SK-N-SH treated with all-trans-retinoic acid at 6 μM for 48 hours (cell line): ENCODE results near the gene SYT8.

Experiments used
- ATAC-seq: fragments of 200-7000 bp; cut with Tn5 transposase; 3 replicates; pipeline ENCODE4 v1.9.1; 2020; ENCODE audit warnings: mild to moderate bottlenecking, moderate library complexity
- ARNTL ChIP-seq: fragments of 450-650 bp; formaldehyde crosslinking; IDR thresholded peaks from 2 replicates; pipeline ENCODE4 v1.5.0; 2020; ENCODE audit warnings: low read depth, mild to moderate bottlenecking, moderate library complexity, borderline replicate concordance
- CREB5 ChIP-seq: fragments of 250-450 bp; sonication (Bioruptor Pico); IDR thresholded peaks from 2 replicates; pipeline ENCODE4 v1.5.1; 2020; ENCODE audit warnings: low read depth, mild to moderate bottlenecking, moderate library complexity
- CSDC2 ChIP-seq: fragments of 250-450 bp; sonication (Bioruptor Pico); IDR thresholded peaks from 2 replicates; pipeline ENCODE4 v1.5.0; 2020; ENCODE audit warnings: mild to moderate bottlenecking, moderate library complexity
- CSRNP3 ChIP-seq: fragments of 250-450 bp; sonication (Bioruptor Pico); IDR thresholded peaks from 2 replicates; pipeline ENCODE4 v1.5.1; 2021; ENCODE audit warnings: mild to moderate bottlenecking, moderate library complexity
- OSR1 ChIP-seq: fragments of 250-450 bp; sonication (Bioruptor Pico); IDR thresholded peaks from 2 replicates; pipeline ENCODE4 v1.8.0; 2022; ENCODE audit warnings: moderate library complexity, mild to moderate bottlenecking, inconsistent platforms
- PATZ1 ChIP-seq: fragments of 250-450 bp; sonication (Bioruptor Pico); IDR thresholded peaks from 2 replicates; pipeline ENCODE4 v1.8.0; 2020; ENCODE audit warnings: mild to moderate bottlenecking, moderate library complexity, borderline replicate concordance
- POU6F1 ChIP-seq: fragments of 250-450 bp; sonication (Bioruptor Pico); IDR thresholded peaks from 2 replicates; pipeline ENCODE4 v1.8.0; 2021; ENCODE audit warnings: low read depth, mild to moderate bottlenecking, moderate library complexity, borderline replicate concordance
- PPARA ChIP-seq: fragments of 250-450 bp; sonication (Bioruptor Pico); IDR thresholded peaks from 2 replicates; pipeline ENCODE4 v1.5.0; 2020; ENCODE audit warnings: mild to moderate bottlenecking, borderline replicate concordance
- RARB ChIP-seq: fragments of 250-450 bp; sonication (Bioruptor Pico); IDR thresholded peaks from 2 replicates; pipeline ENCODE4 v1.8.0; 2021; ENCODE audit warnings: mild to moderate bottlenecking, moderate library complexity
- SNAI2 ChIP-seq: fragments of 250-450 bp; sonication (Bioruptor Pico); IDR thresholded peaks from 2 replicates; pipeline ENCODE4 v1.5.0; 2020; ENCODE audit warnings: mild to moderate bottlenecking, moderate library complexity
- TSHZ2 ChIP-seq: fragments of 250-450 bp; sonication (Bioruptor Pico); IDR thresholded peaks from 2 replicates; pipeline ENCODE4 v1.5.0; 2020; ENCODE audit warnings: mild to moderate bottlenecking, moderate library complexity
- ZC3H10 ChIP-seq: fragments of 250-450 bp; sonication (Bioruptor Pico); IDR thresholded peaks from 2 replicates; pipeline ENCODE4 v1.5.1; 2021; ENCODE audit warnings: mild to moderate bottlenecking, moderate library complexity
- ZFP30 ChIP-seq: fragments of 450-650 bp; formaldehyde crosslinking; IDR thresholded peaks from 2 replicates; pipeline ENCODE4 v1.5.0; 2022; ENCODE audit warnings: mild to moderate bottlenecking, moderate library complexity
- ZNF565 ChIP-seq: fragments of 450-650 bp; formaldehyde crosslinking; conservative IDR thresholded peaks from 2 replicates; pipeline ENCODE4 v1.5.0; 2020; ENCODE audit warnings: low read depth, mild to moderate bottlenecking, moderate library complexity
- ZNF70 ChIP-seq: fragments of 450-650 bp; formaldehyde crosslinking; IDR thresholded peaks from 2 replicates; pipeline ENCODE4 v1.5.0; 2020; ENCODE audit warnings: mild to moderate bottlenecking, moderate library complexity

Gene SYT8

GRCh38 chr11:1868636-1869291 is 34.0 kb downstream of the SYT8 start:
- TF ChIP-seq POU6F1 (no peak), ZC3H10 (no peak)
- no peak for ATAC-seq

- TF ChIP-seq ZNF565 (no peak), CSRNP3 (CRISPR knock-in tag) (no peak), RARB (CRISPR knock-in tag) (no peak), ZC3H10 (no peak), ZFP30 (CRISPR knock-in tag) (no peak), POU6F1 (no peak), ARNTL (CRISPR knock-in tag) (no peak), TSHZ2 (CRISPR knock-in tag) (no peak), PPARA (CRISPR knock-in tag) (no peak), ZNF70 (CRISPR knock-in tag) (no peak), CSDC2 (CRISPR knock-in tag) (no peak), SNAI2 (CRISPR knock-in tag) (no peak)
- no peak for ATAC-seq
Observed at GRCh38 chr11:1869427-1870325, 34.9 kb downstream of the SYT8 start.

GRCh38 chr11:1870326-1870696 is 35.5 kb downstream of the SYT8 start:
- no peak for TF ChIP-seq SNAI2 (CRISPR knock-in tag)
- TF ChIP-seq PATZ1: no peak
- no peak for TF ChIP-seq ZNF565
- TF ChIP-seq CREB5: no peak
- TF ChIP-seq OSR1 (CRISPR knock-in tag): no peak
- ATAC-seq: no peak
